HepG2 (cell line): ENCODE measurements around the gene PSMD1. TPM values are rescaled to one million over a fixed set of nuclear protein-coding genes. Genes with fewer than 3 reads are reported as not detected.

ENCODE experiments used
- CEBPB ChIP-seq: IDR thresholded peaks from 2 replicates; pipeline ENCODE4 v1.6.1; 2011; ENCODE audit warnings: low read depth, low read length, improper control_type of control experiment, borderline replicate concordance
- DPF2 ChIP-seq: sonication (generic); formaldehyde crosslinking; IDR thresholded peaks from 2 replicates; pipeline ENCODE4 v1.4.0; 2020; ENCODE audit warnings: mild to moderate bottlenecking, low read depth, missing genetic modification reagents, borderline replicate concordance
- MTA1 ChIP-seq: sonication (generic); formaldehyde crosslinking; IDR thresholded peaks from 2 replicates; pipeline ENCODE4 v1.4.0; 2020; ENCODE audit warnings: missing genetic modification reagents, mild to moderate bottlenecking, borderline replicate concordance
- NONO ChIP-seq, 2 experiments: fragments of 450-650 bp in 1 of 2; sonication (generic) in 1 of 2; formaldehyde crosslinking in 1 of 2; IDR thresholded peaks in 1 of 2; conservative IDR thresholded peaks in 1 of 2; 2 replicates each; pipeline versions ENCODE4 v1.6.1 to v1.8.0; 2017 to 2022; ENCODE audit warnings: mild to moderate bottlenecking in 1 of 2, missing genetic modification reagents in 1 of 2, moderate library complexity in 1 of 2
- NR3C1 ChIP-seq: sonication (generic); formaldehyde crosslinking; IDR thresholded peaks from 2 replicates; pipeline ENCODE4 v1.4.0; 2020; ENCODE audit warnings: missing genetic modification reagents
- PCBP1 ChIP-seq: fragments of 200-400 bp; formaldehyde crosslinking; IDR thresholded peaks from 2 replicates; pipeline ENCODE4 v1.6.1; 2017; ENCODE audit warnings: mild to moderate bottlenecking, low read depth, low read length, borderline replicate concordance
- PRDM4 ChIP-seq: sonication (generic); formaldehyde crosslinking; IDR thresholded peaks from 2 replicates; pipeline ENCODE4 v1.9.0; 2021; ENCODE audit warnings: missing genetic modification reagents, borderline replicate concordance
- RBAK ChIP-seq: sonication (generic); formaldehyde crosslinking; IDR thresholded peaks from 2 replicates; pipeline ENCODE4 v1.5.1; 2020; ENCODE audit warnings: mild to moderate bottlenecking, missing genetic modification reagents
- SETDB1 ChIP-seq: sonication (generic); formaldehyde crosslinking; IDR thresholded peaks from 2 replicates; pipeline ENCODE4 v1.5.1; 2020; ENCODE audit warnings: missing genetic modification reagents, mild to moderate bottlenecking, borderline replicate concordance
- STAT6 ChIP-seq: sonication (generic); formaldehyde crosslinking; IDR thresholded peaks from 2 replicates; pipeline ENCODE4 v1.4.0; 2020; ENCODE audit warnings: missing genetic modification reagents, mild to moderate bottlenecking, borderline replicate concordance
- ZBTB3 ChIP-seq: sonication (generic); formaldehyde crosslinking; IDR thresholded peaks from 2 replicates; pipeline ENCODE4 v1.4.0; 2020; ENCODE audit warnings: low read depth, mild to moderate bottlenecking, moderate library complexity, missing genetic modification reagents, borderline replicate concordance
- ZNF83 ChIP-seq: sonication (generic); formaldehyde crosslinking; IDR thresholded peaks from 2 replicates; pipeline ENCODE4 v1.4.0; 2020; ENCODE audit warnings: missing genetic modification reagents, mild to moderate bottlenecking, borderline replicate concordance
- ZSCAN20 ChIP-seq: sonication (generic); formaldehyde crosslinking; IDR thresholded peaks from 2 replicates; pipeline ENCODE4 v1.4.0; 2020; ENCODE audit warnings: missing genetic modification reagents, mild to moderate bottlenecking, borderline replicate concordance
- polyA plus RNA-seq, 8 experiments: library from polyadenylated mRNA; depleted of rRNA in 3 of 8; stranded (reverse) in 7 of 8; unstranded in 1 of 8; fragments of >200 nt; fragmentation: Illumina TruSeq in 4 of 8; extraction: Trizol in 4 of 8; gene quantifications; 2 replicates each; pipeline versions ENCODE4 v1.2.1 to v1.2.3, GENCODE V29; 2011 to 2016; ENCODE audit warnings: low read depth in 4 of 8, missing spikeins in 1 of 8, mixed read lengths in 1 of 8; ENCODE audit not compliant: insufficient read depth in 1 of 8
- total RNA-seq, 5 experiments: library from RNA; depleted of rRNA; stranded (reverse); fragments of >200 nt; fragmentation: Illumina TruSeq; extraction: Trizol; gene quantifications; 2 replicates each; pipeline ENCODE4 v1.2.3, GENCODE V29; 2016; ENCODE audit warnings: low read depth in 1 of 5
- TF ChIP-seq, protein P1 (sequence below): sonication (generic); formaldehyde crosslinking; IDR thresholded peaks from 2 replicates; pipeline ENCODE4 v1.4.0; 2020; ENCODE audit warnings: mild to moderate bottlenecking, low read depth, missing genetic modification reagents
- TF ChIP-seq, protein P2 (sequence below): IDR thresholded peaks from 2 replicates; pipeline ENCODE4 v1.6.1; 2016; ENCODE audit warnings: control low read depth
- TF ChIP-seq, protein P3 (sequence below), 2 experiments: sonication (generic) in 1 of 2; formaldehyde crosslinking in 1 of 2; IDR thresholded peaks; 2 replicates each; pipeline versions ENCODE4 v1.5.1 to v1.6.1; 2011 to 2020; ENCODE audit warnings: borderline replicate concordance in 1 of 2, low read depth in 1 of 2, low read length in 1 of 2, mild to moderate bottlenecking in 1 of 2, missing genetic modification reagents in 1 of 2, moderate library complexity in 1 of 2

PSMD1 gene
- total and polyA plus RNA-seq, 2 of the 13 experiments (the other 11 are each of a cell fraction or from before 2014, with no cell fraction given): 136 to 191 TPM

DNA sequence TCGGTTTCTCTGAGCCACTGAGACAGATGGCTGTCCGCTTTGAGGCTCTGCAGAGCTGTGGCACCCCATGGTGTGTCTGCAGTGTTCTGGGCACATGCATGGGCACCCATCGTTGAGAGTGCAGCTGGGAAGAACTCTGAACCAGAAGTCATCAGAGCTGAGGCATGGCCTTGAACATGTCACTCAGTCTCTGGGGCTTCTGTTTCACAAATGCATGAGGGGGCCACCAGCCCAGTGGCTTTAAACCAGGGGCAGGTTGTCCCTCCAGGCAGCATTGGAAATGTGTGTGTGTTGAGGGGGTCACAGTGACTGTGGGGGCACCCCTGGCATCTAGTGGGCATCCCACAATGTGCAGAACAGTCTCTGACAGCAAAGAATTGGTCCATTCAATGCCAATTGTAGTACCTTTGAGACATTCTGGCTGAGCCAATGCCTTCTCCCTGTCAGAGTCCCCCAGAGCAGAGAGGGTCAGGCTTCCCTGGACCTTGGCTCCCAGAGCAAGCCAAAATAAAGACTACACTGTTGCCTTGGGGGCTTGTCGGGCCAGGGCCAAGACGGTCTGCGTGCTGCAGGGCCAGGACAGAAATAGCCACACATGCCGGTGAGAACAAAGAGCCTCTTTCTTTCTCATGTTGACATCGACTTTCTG lies 9.3 kb upstream of the PSMD1 start (continued):
- TF ChIP-seq ZSCAN20 (no peak), NR3C1 (CRISPR knock-in tag) (no peak), ZNF83 (CRISPR knock-in tag) (no peak), ZBTB3 (no peak), CEBPB (no peak), RBAK (CRISPR knock-in tag) (no peak), DPF2 (CRISPR knock-in tag) (peak; percentile 50; the same call in 1 of the 2 replicates), PCBP1 (no peak), MTA1 (CRISPR knock-in tag) (peak; percentile 38; the same call in 1 of the 2 replicates), SETDB1 (CRISPR knock-in tag) (no peak), PRDM4 (no peak), NONO (IDR thresholded peaks at IDR 0.05) (no peak), NONO (CRISPR knock-in tag; conservative IDR thresholded peaks at IDR 0.05) (peak; percentile 14; the same call in 1 of the 2 replicates), STAT6 (CRISPR knock-in tag) (no peak)
- TF ChIP-seq, protein P1, sequence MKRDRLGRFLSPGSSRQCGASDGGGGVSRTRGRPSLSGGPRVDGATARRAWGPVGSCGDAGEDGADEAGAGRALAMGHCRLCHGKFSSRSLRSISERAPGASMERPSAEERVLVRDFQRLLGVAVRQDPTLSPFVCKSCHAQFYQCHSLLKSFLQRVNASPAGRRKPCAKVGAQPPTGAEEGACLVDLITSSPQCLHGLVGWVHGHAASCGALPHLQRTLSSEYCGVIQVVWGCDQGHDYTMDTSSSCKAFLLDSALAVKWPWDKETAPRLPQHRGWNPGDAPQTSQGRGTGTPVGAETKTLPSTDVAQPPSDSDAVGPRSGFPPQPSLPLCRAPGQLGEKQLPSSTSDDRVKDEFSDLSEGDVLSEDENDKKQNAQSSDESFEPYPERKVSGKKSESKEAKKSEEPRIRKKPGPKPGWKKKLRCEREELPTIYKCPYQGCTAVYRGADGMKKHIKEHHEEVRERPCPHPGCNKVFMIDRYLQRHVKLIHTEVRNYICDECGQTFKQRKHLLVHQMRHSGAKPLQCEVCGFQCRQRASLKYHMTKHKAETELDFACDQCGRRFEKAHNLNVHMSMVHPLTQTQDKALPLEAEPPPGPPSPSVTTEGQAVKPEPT (CRISPR knock-in tag): peak; percentile 89
- TF ChIP-seq, protein P2, sequence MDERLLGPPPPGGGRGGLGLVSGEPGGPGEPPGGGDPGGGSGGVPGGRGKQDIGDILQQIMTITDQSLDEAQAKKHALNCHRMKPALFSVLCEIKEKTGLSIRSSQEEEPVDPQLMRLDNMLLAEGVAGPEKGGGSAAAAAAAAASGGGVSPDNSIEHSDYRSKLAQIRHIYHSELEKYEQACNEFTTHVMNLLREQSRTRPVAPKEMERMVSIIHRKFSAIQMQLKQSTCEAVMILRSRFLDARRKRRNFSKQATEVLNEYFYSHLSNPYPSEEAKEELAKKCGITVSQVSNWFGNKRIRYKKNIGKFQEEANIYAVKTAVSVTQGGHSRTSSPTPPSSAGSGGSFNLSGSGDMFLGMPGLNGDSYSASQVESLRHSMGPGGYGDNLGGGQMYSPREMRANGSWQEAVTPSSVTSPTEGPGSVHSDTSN: 0 out of 2 replicates have a peak, but pooled peaks have one; percentile 49
- TF ChIP-seq, protein P3, sequence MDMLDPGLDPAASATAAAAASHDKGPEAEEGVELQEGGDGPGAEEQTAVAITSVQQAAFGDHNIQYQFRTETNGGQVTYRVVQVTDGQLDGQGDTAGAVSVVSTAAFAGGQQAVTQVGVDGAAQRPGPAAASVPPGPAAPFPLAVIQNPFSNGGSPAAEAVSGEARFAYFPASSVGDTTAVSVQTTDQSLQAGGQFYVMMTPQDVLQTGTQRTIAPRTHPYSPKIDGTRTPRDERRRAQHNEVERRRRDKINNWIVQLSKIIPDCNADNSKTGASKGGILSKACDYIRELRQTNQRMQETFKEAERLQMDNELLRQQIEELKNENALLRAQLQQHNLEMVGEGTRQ (IDR thresholded peaks at IDR 0.05; ENCODE audit: low read depth, low read length): no peak
- TF ChIP-seq, protein P3 (CRISPR knock-in tag; IDR thresholded peaks at IDR 0.05; ENCODE audit: borderline replicate concordance): no peak
